Smooth muscle cell (in vitro differentiated cells): Measurements from ENCODE around the gene CLRN1. TPM values are rescaled to one million over a fixed set of nuclear protein-coding genes. Genes with fewer than 3 reads are reported as not detected.

Source experiments
- DNase-seq: peaks from one replicate; lab custom pipeline; 2025; ENCODE audit not compliant: unreplicated experiment; lab: John Stamatoyannopoulos, UW
- H2AFZ ChIP-seq: fragments of 200-600 bp; sonication (generic); 2 replicates; pipeline ENCODE4 v1.6.0; 2016; ENCODE audit warnings: antibody characterized with exemption, low read depth, mild to moderate bottlenecking
- H3F3A ChIP-seq: fragments of 200-600 bp; sonication (generic); 2 replicates; pipeline ENCODE4 v1.6.0; 2017; ENCODE audit warnings: antibody characterized with exemption, low read depth
- H3K27ac ChIP-seq: fragments of 200-600 bp; sonication (generic); 2 replicates; pipeline ENCODE4 v1.5.1; 2016; ENCODE audit warnings: low read depth, mild to moderate bottlenecking
- H3K27me3 ChIP-seq: fragments of 200-600 bp; sonication (generic); 2 replicates; pipeline ENCODE4 v1.6.1; 2016; ENCODE audit warnings: low read depth, mild to moderate bottlenecking
- H3K36me3 ChIP-seq: fragments of 200-600 bp; sonication (generic); 2 replicates; pipeline ENCODE4 v1.5.1; 2016; ENCODE audit warnings: low read depth
- H3K4me1 ChIP-seq: fragments of 200-600 bp; sonication (generic); 2 replicates; pipeline ENCODE4 v1.5.1; 2016; ENCODE audit warnings: low read depth
- H3K4me2 ChIP-seq: fragments of 200-600 bp; sonication (generic); 2 replicates; pipeline ENCODE4 v1.6.0; 2016; ENCODE audit warnings: mild to moderate bottlenecking
- H3K4me3 ChIP-seq: fragments of 200-600 bp; sonication (generic); 2 replicates; pipeline ENCODE4 v1.5.1; 2016; ENCODE audit warnings: mild to moderate bottlenecking
- H3K79me2 ChIP-seq: fragments of 200-600 bp; sonication (generic); 2 replicates; pipeline ENCODE4 v1.6.0; 2016; ENCODE audit warnings: low read depth, mild to moderate bottlenecking
- H3K9ac ChIP-seq: fragments of 200-600 bp; sonication (generic); 2 replicates; pipeline ENCODE4 v1.6.0; 2016; ENCODE audit warnings: low read depth
- H3K9me3 ChIP-seq: fragments of 200-600 bp; sonication (generic); replicated peaks from 2 replicates; pipeline ENCODE4 v1.5.1; 2016; ENCODE audit warnings: low read depth
- H4K20me1 ChIP-seq: fragments of 200-600 bp; sonication (generic); 2 replicates; pipeline ENCODE4 v1.6.0; 2016; ENCODE audit warnings: low read depth
- CTCF ChIP-seq: fragments of 200-600 bp; sonication (generic); IDR thresholded peaks from 2 replicates; pipeline ENCODE4 v1.5.1; 2017; ENCODE audit warnings: borderline replicate concordance, mild to moderate bottlenecking, antibody characterized with exemption; ENCODE audit not compliant: insufficient read depth, poor library complexity, severe bottlenecking
- WGBS: methylation state at CpG from one replicate; pipeline ENCODE4 v1.1.7; 2016; ENCODE audit warnings: low lambda C conversion rate; 5-methylcytosine and 5-hydroxymethylcytosine counted together
- polyA plus RNA-seq: library from polyadenylated mRNA; unstranded; fragments of >200 nt; fragmentation: Nextera tagmentation; extraction: Ambion mirVana; gene quantifications from 2 replicates; pipeline ENCODE4 v1.2.1, GENCODE V29; 2016
- total RNA-seq: library from RNA; depleted of rRNA; stranded (reverse); fragments of >200 nt; gene quantifications from 2 replicates; pipeline ENCODE4 v1.2.3, GENCODE V29; 2014

CLRN1 gene
- total and polyA plus RNA-seq, 2 experiments from 2014 or later = not detected

DNA sequence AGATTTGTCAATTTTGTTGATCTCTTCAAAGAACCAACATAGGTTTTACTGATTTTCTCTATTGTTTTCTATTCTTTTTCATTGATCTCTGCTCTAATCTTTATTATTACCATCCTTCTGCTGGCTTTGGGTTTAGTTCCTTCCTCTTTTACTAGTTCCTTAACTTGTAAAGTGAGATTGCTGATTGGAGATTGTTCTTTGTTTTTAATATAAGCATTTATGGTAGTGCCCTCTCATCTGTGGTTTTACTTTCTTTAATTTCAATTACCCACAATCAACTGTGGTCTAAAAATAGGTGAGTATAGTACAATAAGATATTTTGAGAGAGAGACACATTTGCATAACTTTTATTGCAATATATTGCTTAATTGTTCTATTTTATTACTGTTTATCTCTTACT, 13.2 kb upstream of the CLRN1 start:
- Histone ChIP-seq H4K20me1 (no peaks in the 10 kb centered on the region), H3K27me3 (no peaks in the 10 kb centered on the region), H3K36me3 (no peaks in the 10 kb centered on the region), H3K27ac (no peak overlapping the region), H2AFZ (no peak overlapping the region), H3K9me3 (no peaks in the 10 kb centered on the region), H3K4me2 (no peak overlapping the region), H3K9ac (no peak overlapping the region), H3K4me1 (no peaks in the 10 kb centered on the region), H3K79me2 (no peaks in the 10 kb centered on the region), H3K4me3 (no peak overlapping the region), H3F3A (no peaks in the 10 kb centered on the region)
- TF ChIP-seq CTCF = no peak
- DNase-seq = no peak

DNA sequence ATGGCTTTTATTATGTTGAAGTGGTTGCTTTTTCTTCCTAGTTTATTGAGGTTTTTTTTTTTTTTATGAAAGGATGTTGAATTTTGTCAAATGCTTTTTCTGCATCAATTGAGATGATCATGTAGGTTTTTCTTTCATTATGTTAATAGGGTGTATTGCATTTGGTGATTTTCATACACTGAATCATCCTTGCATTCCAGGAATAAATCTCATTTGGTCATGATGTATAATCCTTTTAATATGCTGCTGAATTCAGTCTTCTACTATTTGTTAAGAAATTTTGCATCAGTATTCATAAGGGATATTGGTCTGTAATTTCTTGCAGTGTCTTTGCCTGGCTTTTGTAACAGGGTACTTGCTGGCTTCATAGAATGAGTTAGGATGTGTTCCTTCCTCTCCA, 11.5 kb upstream of the CLRN1 start:
- Histone ChIP-seq H3K27me3 (peaks cover 7% of the 10 kb centered on the region), H3K27ac (no peak overlapping the region), H3K4me1 (no peaks in the 10 kb centered on the region), H3K79me2 (no peaks in the 10 kb centered on the region), H4K20me1 (no peaks in the 10 kb centered on the region), H3K36me3 (no peaks in the 10 kb centered on the region), H2AFZ (no peak overlapping the region), H3K9ac (no peak overlapping the region), H3K9me3 (no peaks in the 10 kb centered on the region), H3K4me2 (no peak overlapping the region), H3K4me3 (no peak overlapping the region), H3F3A (no peaks in the 10 kb centered on the region)
- DNase-seq = no peak
- no peak for TF ChIP-seq CTCF

DNA sequence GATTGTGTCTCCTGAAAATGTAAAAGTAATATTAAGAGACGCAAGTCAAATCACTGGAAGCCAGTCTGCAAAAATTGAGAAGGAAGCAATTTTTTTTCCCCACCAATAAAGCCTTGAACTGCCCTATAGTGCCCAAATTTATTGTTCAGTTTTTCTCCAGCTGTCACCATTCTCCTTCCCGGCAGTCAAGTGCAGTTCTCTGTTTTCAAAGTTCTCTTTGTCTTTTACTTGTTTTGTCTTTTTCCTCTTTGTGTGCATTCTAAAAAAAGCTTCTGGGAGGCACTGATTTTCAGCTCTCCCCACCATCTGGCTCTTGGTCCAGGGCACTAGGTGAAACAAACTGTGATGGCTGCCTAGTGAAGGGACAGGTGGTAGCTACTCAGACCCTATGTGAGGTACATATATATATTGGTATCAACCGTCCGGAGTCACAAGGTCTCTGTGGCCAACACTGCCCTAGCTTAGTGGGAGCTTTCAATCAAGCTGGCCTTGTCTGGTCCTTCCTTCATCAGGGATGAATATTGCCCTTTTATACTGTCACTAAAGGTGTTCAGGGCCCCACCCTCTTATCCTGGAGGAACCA, 6.1 kb upstream of the CLRN1 start:
- Histone ChIP-seq H2AFZ (no peak overlapping the region), H3K9me3 (no peaks in the 10 kb centered on the region), H3F3A (no peaks in the 10 kb centered on the region), H3K27ac (no peak overlapping the region), H3K36me3 (no peaks in the 10 kb centered on the region), H4K20me1 (no peaks in the 10 kb centered on the region), H3K27me3 (peaks cover 7% of the 10 kb centered on the region), H3K4me1 (no peaks in the 10 kb centered on the region), H3K79me2 (no peaks in the 10 kb centered on the region), H3K9ac (no peak overlapping the region), H3K4me2 (no peak overlapping the region), H3K4me3 (no peak overlapping the region)
- 97% methylated on average over 4 of the region's 4 CpGs for WGBS
- no peak for TF ChIP-seq CTCF
- DNase-seq = no peak

- H3K27ac ChIP-seq = no peak overlapping the region
- H3K79me2 ChIP-seq = no peaks in the 10 kb centered on the region
- H3F3A ChIP-seq = no peaks in the 10 kb centered on the region
- no peak overlapping the region for H3K4me2 ChIP-seq
- H2AFZ ChIP-seq = no peak overlapping the region
- no peak overlapping the region for H3K9ac ChIP-seq
- no peaks in the 10 kb centered on the region for H3K4me1 ChIP-seq
- H3K4me3 ChIP-seq = no peak overlapping the region
- 63% methylated on average over 3 of the region's 3 CpGs for WGBS
- H3K36me3 ChIP-seq = no peaks in the 10 kb centered on the region
- peaks cover 7% of the 10 kb centered on the region for H3K27me3 ChIP-seq
- TF ChIP-seq CTCF = no peak
- no peaks in the 10 kb centered on the region for H3K9me3 ChIP-seq
- H4K20me1 ChIP-seq = no peaks in the 10 kb centered on the region
- DNase-seq = no peak
Measured at GRCh38 chr3:150975992-150976368, 3.5 kb upstream of the CLRN1 start.
